Stomach (tissue), 9 donors: ENCODE results near the gene NPHP4. TPM values are rescaled to one million over a fixed set of nuclear protein-coding genes. Genes with fewer than 3 reads are reported as not detected.
A peak's percentile ranks its signal among the peaks of the same experiment; 100 is the strongest.

Experiments
- DNase-seq, 2 donors: peaks; one replicate each; pipeline versions ENCODE4 v3.0.0 to v3.0.0-alpha.2; 2013 to 2019
- H3K27ac ChIP-seq, 5 donors: fragments of 200-600 bp in 4 of 5; sonication (generic) in 4 of 5; one replicate each; pipeline ENCODE4 v1.5.1; 2013 to 2019; ENCODE audit warnings: mild to moderate bottlenecking in 1 of 5, moderate library complexity in 1 of 5
- H3K27me3 ChIP-seq, 3 donors: fragments of 200-600 bp; sonication (generic); one replicate each; pipeline ENCODE4 v1.5.1; 2017 to 2019; ENCODE audit warnings: mixed run types in 1 of 3
- H3K36me3 ChIP-seq, 4 donors: fragments of 200-600 bp; sonication (generic); 1 replicate in 3 of 4; 2 replicates in 1 of 4; pipeline ENCODE4 v1.5.1; 2016 to 2019
- H3K4me1 ChIP-seq, 4 donors: fragments of 200-600 bp; sonication (generic); one replicate each; pipeline ENCODE4 v1.5.1; 2016 to 2019
- H3K4me3 ChIP-seq, 4 donors: fragments of 200-600 bp; sonication (generic) in 3 of 4; one replicate each; pipeline ENCODE4 v1.5.1; 2016 to 2019; ENCODE audit warnings: mild to moderate bottlenecking in 1 of 4
- H3K9me3 ChIP-seq, 4 donors: fragments of 200-600 bp; sonication (generic); one replicate each; pipeline ENCODE4 v1.5.1; 2016 to 2019
- CTCF ChIP-seq, 7 experiments: fragments of 450-650 bp in 4 of 7; fragments of 200-600 bp in 3 of 7; sonication (generic) in 3 of 7; IDR thresholded peaks; one replicate each; pipeline ENCODE4 v1.5.1; 2016 to 2019; ENCODE audit warnings: antibody characterized with exemption in 7 of 7, control low read depth in 2 of 7, mild to moderate bottlenecking in 1 of 7
- EP300 ChIP-seq: sonication (generic); formaldehyde crosslinking; IDR thresholded peaks from one replicate; pipeline ENCODE4 v1.6.1; 2017; ENCODE audit warnings: antibody characterized with exemption
- POLR2A ChIP-seq, 4 donors: fragments of 450-650 bp; IDR thresholded peaks; one replicate each; pipeline ENCODE4 v1.6.1; 2016; ENCODE audit warnings: antibody characterized with exemption in 4 of 4, control low read depth in 2 of 4, mild to moderate bottlenecking in 1 of 4, moderate library complexity in 1 of 4
- POLR2AphosphoS5 ChIP-seq, 3 donors: sonication (generic); formaldehyde crosslinking; IDR thresholded peaks; one replicate each; pipeline ENCODE4 v1.6.1; 2016; ENCODE audit warnings: antibody characterized with exemption in 3 of 3
- WGBS, 5 donors: extraction: QIAGEN DNeasy Blood & Tissue Kit in 3 of 5; methylation state at CpG; one replicate each; pipeline versions ENCODE4 v1.1.5 to v1.1.7; 2013 to 2018; 5-methylcytosine and 5-hydroxymethylcytosine counted together
- intact Hi-C: fragments of 100-400 bp; cut with DNase I; formaldehyde crosslinking; loops from one replicate; pipeline ENCODE4 v1.15.1; 2023; ENCODE audit warnings: low total_unique reads
- polyA plus RNA-seq, 3 donors: library from polyadenylated mRNA; stranded (reverse); fragments of 200-250 nt; gene quantifications; one replicate each; pipeline ENCODE4 v1.2.3, GENCODE V29; 2013
- total RNA-seq, 5 donors: library from RNA; depleted of rRNA; stranded (reverse); fragments of >200 nt; gene quantifications; one replicate each; pipeline versions ENCODE4 v1.1.0 to v1.2.3, GENCODE V29; 2014 to 2016
- donor health status: healthy with polysubstance abuse.
- donor health status: Bipolar disorder and iron deficiency.
- donor health status: healthy.

NPHP4 gene
- total and polyA plus RNA-seq, 8 donors = 1.9 to 29.7 (median 7.3) TPM

GRCh38 chr1:5950994-5951785 lies 41.0 kb downstream of the NPHP4 start:
- Histone ChIP-seq H3K4me1 (no peaks in the 10 kb centered on the region), H3K9me3 (no peaks in the 10 kb centered on the region), H3K36me3 (peaks cover 5 to 90% (median 75%) of the 10 kb centered on the region in 4 donors), H3K27ac (no peak overlapping the region), H3K27me3 (no peaks in the 10 kb centered on the region), H3K4me3 (no peak overlapping the region)
- DNase-seq = no peak
- 91 to 96% (median 96%) methylated on average over 24 of the region's 24 CpGs for WGBS, 5 donors
- intact Hi-C loops = no loop called here
- TF ChIP-seq POLR2A (IDR thresholded peaks at IDR 0.05) (no peak), POLR2AphosphoS5 (IDR thresholded peaks at IDR 0.05) (no peak), EP300 (no peak), CTCF (IDR thresholded peaks at IDR 0.05) (no peak)

DNA sequence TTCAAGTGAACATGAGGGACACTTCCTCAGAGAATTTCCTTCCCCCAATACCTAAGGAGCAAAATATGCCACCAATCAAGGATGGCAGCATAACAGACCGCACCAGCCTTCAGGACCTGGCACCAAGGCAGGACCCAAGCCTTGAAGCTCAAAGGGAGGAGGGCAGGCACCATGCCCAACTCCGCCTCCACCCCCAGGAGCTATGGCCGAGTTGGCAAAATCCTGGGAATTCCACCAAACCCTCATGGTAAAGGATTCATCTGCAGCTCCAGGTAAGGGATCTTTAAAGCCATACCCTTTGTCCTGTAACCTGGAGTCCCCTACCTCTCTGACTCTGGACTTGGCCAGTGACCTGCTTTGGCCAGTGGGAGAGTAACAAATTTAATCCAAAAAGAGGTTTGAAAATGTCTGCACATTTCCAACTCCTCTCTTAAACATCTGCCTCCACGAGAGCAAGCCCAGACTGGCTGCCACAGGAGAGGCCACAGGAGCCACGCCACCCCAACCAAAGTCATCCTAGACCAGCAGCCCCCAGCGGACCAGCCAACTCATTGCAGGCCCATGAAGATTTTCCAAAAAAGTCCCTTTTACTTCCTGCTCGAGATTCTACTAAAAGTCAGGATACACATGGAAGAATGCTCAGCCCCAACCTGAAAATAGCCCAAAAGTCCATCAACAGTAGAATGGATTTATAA lies 41.9 kb downstream of the NPHP4 start:
- 90 to 95% (median 91%) methylated on average over 7 of the region's 7 CpGs for WGBS, 5 donors
- no peak for TF ChIP-seq EP300
- no peak for TF ChIP-seq CTCF (IDR thresholded peaks at IDR 0.05)
- no peak for TF ChIP-seq POLR2A (IDR thresholded peaks at IDR 0.05)
- no peak for TF ChIP-seq POLR2AphosphoS5 (IDR thresholded peaks at IDR 0.05)
- Histone ChIP-seq H3K27ac (no peak overlapping the region), H3K9me3 (no peaks in the 10 kb centered on the region), H3K4me3 (no peak overlapping the region), H3K36me3 (peaks cover 5 to 90% (median 75%) of the 10 kb centered on the region in 4 donors), H3K27me3 (no peaks in the 10 kb centered on the region), H3K4me1 (no peaks in the 10 kb centered on the region)
- DNase-seq = no peak
- intact Hi-C loops = no loop called here

GRCh38 chr1:5949761-5950100 lies 42.5 kb downstream of the NPHP4 start:
- Histone ChIP-seq H3K9me3 (no peaks in the 10 kb centered on the region), H3K4me1 (no peaks in the 10 kb centered on the region), H3K36me3 (peaks cover 5 to 89% (median 74%) of the 10 kb centered on the region in 4 donors), H3K27me3 (no peaks in the 10 kb centered on the region), H3K4me3 (no peak overlapping the region), H3K27ac (no peak overlapping the region)
- 67 to 93% (median 86%) methylated on average over 4 of the region's 4 CpGs for WGBS, 5 donors
- intact Hi-C loops = no loop called here
- peak in 1 of 2 donors; percentile 17 for DNase-seq
- TF ChIP-seq POLR2A (IDR thresholded peaks at IDR 0.05) (no peak), EP300 (no peak), CTCF (IDR thresholded peaks at IDR 0.05) (no peak), POLR2AphosphoS5 (IDR thresholded peaks at IDR 0.05) (no peak)

DNA sequence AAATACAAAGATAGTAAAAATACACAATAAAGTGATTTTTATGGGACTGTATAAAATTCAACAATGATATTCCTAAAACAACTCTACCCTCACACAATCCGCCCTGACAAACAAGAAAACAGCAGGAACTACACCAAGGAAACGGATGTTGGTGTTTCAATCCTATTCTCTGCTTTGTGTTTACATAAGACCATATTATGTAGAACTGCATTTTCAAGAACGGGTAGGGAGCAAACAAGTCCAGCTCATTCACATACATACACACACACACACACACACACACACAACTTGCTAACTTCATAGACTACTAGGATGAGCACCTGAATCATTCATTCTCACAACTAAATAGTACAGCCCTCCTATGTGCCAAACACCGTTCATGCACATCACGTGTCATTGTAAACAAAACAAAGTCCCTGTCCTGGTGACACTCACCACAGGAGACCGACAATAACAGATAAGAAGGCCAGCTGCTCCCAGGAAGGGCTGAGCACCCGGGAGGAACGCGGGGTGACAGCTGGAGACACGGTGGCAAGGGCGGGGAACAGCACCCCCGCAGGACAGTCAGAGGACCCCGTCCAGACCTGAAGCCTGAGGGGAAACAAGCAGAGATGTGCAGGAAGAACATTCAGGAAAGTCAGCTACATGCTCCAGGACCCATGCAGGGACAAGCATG lies 43.0 kb downstream of the NPHP4 start:
- Histone ChIP-seq H3K4me3 (no peak overlapping the region), H3K4me1 (no peaks in the 10 kb centered on the region), H3K27me3 (no peaks in the 10 kb centered on the region), H3K36me3 (peaks cover 5 to 89% (median 74%) of the 10 kb centered on the region in 4 donors), H3K9me3 (no peaks in the 10 kb centered on the region), H3K27ac (no peak overlapping the region)
- DNase-seq = no peak
- intact Hi-C loops = no loop called here
- 61 to 79% (median 66%) methylated on average over 13 of the region's 13 CpGs for WGBS, 5 donors
- TF ChIP-seq CTCF (IDR thresholded peaks at IDR 0.05) (no peak), POLR2AphosphoS5 (IDR thresholded peaks at IDR 0.05) (no peak), EP300 (no peak)
